Vagina (tissue), 2 donors: ENCODE results near the gene INHBC. TPM values are rescaled to one million over a fixed set of nuclear protein-coding genes. Genes with fewer than 3 reads are reported as not detected.

ENCODE experiments used
- DNase-seq, 2 donors: peaks; one replicate each; pipeline ENCODE4 v3.0.0-alpha.2; 2017; ENCODE audit errors: extremely low spot score in 2 of 2
- H3K27ac ChIP-seq: fragments of 200-600 bp; sonication (generic); one replicate; pipeline ENCODE4 v1.5.1; 2019
- H3K27me3 ChIP-seq: fragments of 200-600 bp; sonication (generic); one replicate; pipeline ENCODE4 v1.5.1; 2019
- H3K36me3 ChIP-seq, 2 donors: fragments of 200-600 bp; sonication (generic); one replicate each; pipeline ENCODE4 v1.5.1; 2017 to 2019
- H3K4me1 ChIP-seq: fragments of 200-600 bp; sonication (generic); one replicate; pipeline ENCODE4 v1.5.1; 2019
- H3K4me3 ChIP-seq, 2 donors: fragments of 200-600 bp; sonication (generic); 1 replicate in 1 of 2; 2 replicates in 1 of 2; pipeline ENCODE4 v1.5.1; 2016 to 2019
- H3K9me3 ChIP-seq: fragments of 200-600 bp; sonication (generic); one replicate; pipeline ENCODE4 v1.5.1; 2019
- POLR2A ChIP-seq, 2 donors: fragments of 450-650 bp; IDR thresholded peaks; one replicate each; pipeline ENCODE4 v1.6.1; 2017; ENCODE audit warnings: antibody characterized with exemption in 2 of 2, mild to moderate bottlenecking in 2 of 2, moderate library complexity in 2 of 2
- POLR2AphosphoS5 ChIP-seq, 2 donors: sonication (generic); formaldehyde crosslinking; IDR thresholded peaks; one replicate each; pipeline ENCODE4 v1.9.0; 2017; ENCODE audit warnings: antibody characterized with exemption in 2 of 2, mild to moderate bottlenecking in 2 of 2, low read depth in 1 of 2; ENCODE audit not compliant: insufficient read depth in 1 of 2
- intact Hi-C: fragments of 100-400 bp; cut with DNase I; formaldehyde crosslinking; loops from one replicate; pipeline ENCODE4 v1.15.1; 2023
- total RNA-seq: library from RNA; depleted of rRNA; stranded (reverse); fragments of >200 nt; gene quantifications from one replicate; pipeline ENCODE4 v1.2.3, GENCODE V29; 2016
- TF ChIP-seq, protein P1 (sequence below), 3 experiments: fragments of 450-650 bp in 2 of 3; fragments of 200-600 bp in 1 of 3; sonication (generic) in 1 of 3; IDR thresholded peaks; one replicate each; pipeline ENCODE4 v1.5.1; 2017 to 2019; ENCODE audit warnings: antibody characterized with exemption in 3 of 3, mild to moderate bottlenecking in 2 of 3, moderate library complexity in 2 of 3

INHBC gene
- total RNA-seq, 1 donor from 2014 or later, result not detected

DNA sequence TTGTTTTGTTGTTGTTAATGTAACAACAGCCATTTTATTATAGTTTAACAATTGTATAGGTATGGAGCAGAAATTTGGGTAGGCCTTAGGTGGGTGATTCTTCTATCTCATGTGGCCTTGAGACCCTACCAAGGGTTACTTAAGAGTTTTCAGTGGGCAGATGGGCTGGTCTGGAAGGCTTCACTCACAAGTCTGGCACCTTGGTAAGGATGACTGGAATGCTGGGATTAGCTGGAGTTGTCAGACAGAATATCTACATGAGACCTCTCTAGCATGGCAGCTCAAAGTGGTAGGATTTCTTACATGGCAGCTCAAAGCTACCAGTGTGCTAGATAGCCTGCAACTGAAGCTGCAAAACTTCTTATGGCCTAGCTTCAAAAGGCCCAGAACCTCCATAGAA, 51.1 kb downstream of the INHBC start:
- no peak for DNase-seq
- Histone ChIP-seq H3K36me3 (peaks cover 0 to 12% of the 10 kb centered on the region in 2 donors), H3K27me3 (no peaks in the 10 kb centered on the region), H3K9me3 (no peaks in the 10 kb centered on the region), H3K27ac (no peak overlapping the region), H3K4me3 (no peak overlapping the region), H3K4me1 (peaks cover 18% of the 10 kb centered on the region)
- TF ChIP-seq, protein P1, sequence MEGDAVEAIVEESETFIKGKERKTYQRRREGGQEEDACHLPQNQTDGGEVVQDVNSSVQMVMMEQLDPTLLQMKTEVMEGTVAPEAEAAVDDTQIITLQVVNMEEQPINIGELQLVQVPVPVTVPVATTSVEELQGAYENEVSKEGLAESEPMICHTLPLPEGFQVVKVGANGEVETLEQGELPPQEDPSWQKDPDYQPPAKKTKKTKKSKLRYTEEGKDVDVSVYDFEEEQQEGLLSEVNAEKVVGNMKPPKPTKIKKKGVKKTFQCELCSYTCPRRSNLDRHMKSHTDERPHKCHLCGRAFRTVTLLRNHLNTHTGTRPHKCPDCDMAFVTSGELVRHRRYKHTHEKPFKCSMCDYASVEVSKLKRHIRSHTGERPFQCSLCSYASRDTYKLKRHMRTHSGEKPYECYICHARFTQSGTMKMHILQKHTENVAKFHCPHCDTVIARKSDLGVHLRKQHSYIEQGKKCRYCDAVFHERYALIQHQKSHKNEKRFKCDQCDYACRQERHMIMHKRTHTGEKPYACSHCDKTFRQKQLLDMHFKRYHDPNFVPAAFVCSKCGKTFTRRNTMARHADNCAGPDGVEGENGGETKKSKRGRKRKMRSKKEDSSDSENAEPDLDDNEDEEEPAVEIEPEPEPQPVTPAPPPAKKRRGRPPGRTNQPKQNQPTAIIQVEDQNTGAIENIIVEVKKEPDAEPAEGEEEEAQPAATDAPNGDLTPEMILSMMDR (IDR thresholded peaks at IDR 0.05), result no peak
- no peak for TF ChIP-seq POLR2AphosphoS5 (IDR thresholded peaks at IDR 0.05; ENCODE audit: insufficient read depth in 1 of 2, low read depth in 1 of 2)
- TF ChIP-seq POLR2A (IDR thresholded peaks at IDR 0.05), result no peak
- intact Hi-C loops, result no loop called here

DNA sequence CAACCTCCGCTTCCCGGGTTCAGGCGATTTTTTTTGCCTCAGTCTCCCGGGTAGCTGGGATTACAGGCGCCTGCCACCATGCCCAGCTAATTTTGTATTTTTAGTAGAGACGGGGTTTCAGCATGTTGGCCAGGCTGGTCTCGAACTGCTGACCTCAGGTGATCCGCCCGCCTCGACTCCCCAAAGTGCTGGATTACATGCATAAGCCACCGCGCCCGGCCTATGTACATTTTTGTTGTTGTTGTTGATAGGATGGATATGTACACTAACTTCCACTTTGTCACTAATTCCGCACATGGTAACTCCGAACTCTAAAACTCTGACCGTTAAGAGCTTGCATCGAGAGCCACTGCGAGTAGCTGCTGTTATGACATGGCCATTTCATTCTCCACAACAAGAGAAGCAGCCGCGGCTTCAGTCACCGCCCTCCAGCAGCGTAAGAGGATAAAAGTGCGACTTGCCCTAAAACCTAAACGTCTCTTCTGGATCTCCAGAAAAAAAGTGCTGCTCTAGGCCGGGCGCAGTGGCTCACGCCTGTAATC, 52.5 kb downstream of the INHBC start:
- intact Hi-C loops, result no loop called here
- peaks cover 18% of the 10 kb centered on the region for H3K4me1 ChIP-seq
- TF ChIP-seq POLR2AphosphoS5 (IDR thresholded peaks at IDR 0.05; ENCODE audit: insufficient read depth in 1 of 2, low read depth in 1 of 2) (no peak), POLR2A (IDR thresholded peaks at IDR 0.05) (no peak)
- TF ChIP-seq, protein P1 (IDR thresholded peaks at IDR 0.05), result no peak
- peaks cover 0 to 26% of the 10 kb centered on the region in 2 donors for H3K36me3 ChIP-seq
- no peaks in the 10 kb centered on the region for H3K27me3 ChIP-seq
- H3K4me3 ChIP-seq, result peak overlapping the region; percentile 92 to 94
- no peak for DNase-seq
- H3K9me3 ChIP-seq, result no peaks in the 10 kb centered on the region
- no peak overlapping the region for H3K27ac ChIP-seq

DNA sequence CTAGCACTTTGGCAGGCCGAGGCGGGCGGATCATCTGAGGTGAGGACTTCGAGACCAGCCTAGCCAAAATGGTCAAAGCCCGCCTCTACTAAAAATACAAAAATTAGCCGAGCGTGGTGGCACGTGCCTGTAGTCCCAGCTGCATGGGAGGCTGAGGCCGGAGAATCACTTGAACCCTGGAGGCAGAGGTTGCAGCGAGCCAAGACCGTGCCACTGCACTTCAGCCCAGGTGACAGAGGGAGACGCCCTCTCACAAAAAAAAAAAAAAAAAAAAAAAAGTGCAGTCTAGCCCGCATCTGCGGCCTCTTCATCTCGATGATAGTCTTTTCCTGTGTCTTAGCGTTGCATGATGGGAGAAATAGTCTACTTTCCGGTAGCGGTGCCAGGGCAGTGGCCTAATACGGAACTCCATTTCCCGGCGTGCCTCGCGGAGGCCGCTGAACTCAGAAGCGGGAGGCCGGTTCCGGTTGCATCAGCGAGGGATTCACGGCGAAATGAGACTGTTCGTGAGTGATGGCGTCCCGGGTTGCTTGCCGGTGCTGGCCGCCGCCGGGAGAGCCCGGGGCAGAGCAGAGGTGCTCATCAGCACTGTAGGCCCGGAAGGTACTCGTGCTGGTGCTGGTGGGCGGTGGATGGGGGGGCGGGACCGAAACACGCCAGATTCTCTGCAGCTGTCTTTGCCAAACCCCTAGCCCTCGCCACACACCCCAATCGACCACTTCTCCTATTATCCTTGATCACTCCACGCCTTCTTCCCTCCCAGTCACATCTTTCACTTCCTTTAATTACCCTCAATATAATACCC, 53.2 kb downstream of the INHBC start, which contains the start of gene MARS1:
TSS of gene MARS1 (plus strand) at position 472 of the 805 bp plus-strand sequence. CDS start at position 495, 23 bp downstream.
- peak within 1 kb of the TSS; percentile 92 to 94 for H3K4me3 ChIP-seq
- peaks cover 18% of the 10 kb centered on the region for H3K4me1 ChIP-seq
- H3K36me3 ChIP-seq, result peaks cover 0 to 26% of the 10 kb centered on the region in 2 donors
- H3K27ac ChIP-seq, result peak within 1 kb of the TSS; percentile 71
- H3K9me3 ChIP-seq, result no peaks in the 10 kb centered on the region
- TF ChIP-seq, protein P1 (IDR thresholded peaks at IDR 0.05), result peak; percentile 2 to 19 (median 10)
- TF ChIP-seq POLR2A (IDR thresholded peaks at IDR 0.05) (peak in 1 of 2 donors; percentile 26), POLR2AphosphoS5 (IDR thresholded peaks at IDR 0.05; ENCODE audit: insufficient read depth in 1 of 2, low read depth in 1 of 2) (peak; percentile 88 to 100)
- peak in 1 of 2 donors; percentile 92 for DNase-seq
- intact Hi-C loops, result no loop called here
- no peaks in the 10 kb centered on the region for H3K27me3 ChIP-seq

DNA sequence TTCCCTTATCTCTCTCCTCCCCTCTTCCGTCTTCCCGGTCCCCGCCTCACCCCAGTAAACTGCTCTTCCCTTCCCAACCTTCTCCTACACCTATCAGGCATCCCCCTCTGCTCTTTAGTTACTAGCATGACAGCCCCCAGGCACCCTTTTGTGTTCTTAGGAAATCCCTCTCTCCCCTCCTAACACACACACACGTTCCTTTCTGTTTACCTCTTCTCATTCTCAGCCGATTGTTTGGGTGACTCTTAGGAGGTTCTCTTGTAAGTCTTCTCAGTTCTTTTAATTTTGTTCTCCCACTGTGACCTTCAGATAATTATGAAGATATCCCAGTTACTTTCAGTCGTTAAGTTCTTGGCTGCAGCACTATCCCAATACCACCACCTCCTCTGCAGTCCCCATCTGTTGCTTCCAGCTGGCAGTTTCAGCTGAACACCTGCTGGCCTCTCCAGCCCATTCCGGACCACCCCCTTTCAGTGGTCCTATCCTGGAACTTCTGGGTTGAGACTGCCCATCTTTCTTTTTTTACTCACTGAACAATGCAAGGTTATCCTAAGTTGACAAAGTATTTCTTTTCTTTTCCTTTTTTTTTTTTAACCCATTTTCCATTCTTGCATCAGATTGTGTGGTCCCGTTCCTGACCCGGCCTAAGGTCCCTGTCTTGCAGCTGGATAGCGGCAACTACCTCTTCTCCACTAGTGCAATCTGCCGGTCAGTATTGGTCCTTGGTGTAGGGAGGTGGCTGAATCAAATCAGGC, 54.0 kb downstream of the INHBC start:
- TF ChIP-seq, protein P1 (IDR thresholded peaks at IDR 0.05), result no peak
- TF ChIP-seq POLR2A (IDR thresholded peaks at IDR 0.05) (no peak), POLR2AphosphoS5 (IDR thresholded peaks at IDR 0.05; ENCODE audit: insufficient read depth in 1 of 2, low read depth in 1 of 2) (no peak)
- H3K36me3 ChIP-seq, result peaks cover 0 to 26% of the 10 kb centered on the region in 2 donors
- peaks cover 18% of the 10 kb centered on the region for H3K4me1 ChIP-seq
- no peak for DNase-seq
- intact Hi-C loops, result no loop called here
- H3K4me3 ChIP-seq, result peak overlapping the region; percentile 92 to 94
- H3K27ac ChIP-seq, result peak overlapping the region; percentile 71
- no peaks in the 10 kb centered on the region for H3K9me3 ChIP-seq
- no peaks in the 10 kb centered on the region for H3K27me3 ChIP-seq
